Lower leg skin (tissue), 4 donors: Measurements from ENCODE around the gene NRSN2. TPM values are rescaled to one million over a fixed set of nuclear protein-coding genes. Genes with fewer than 3 reads are reported as not detected.
A peak's percentile ranks its signal among the peaks of the same experiment; 100 is the strongest.

Source experiments
- DNase-seq, 2 donors: peaks; one replicate each; pipeline ENCODE4 v3.0.0-alpha.2; 2019; ENCODE audit warnings: low spot score in 2 of 2
- H3K4me3 ChIP-seq: fragments of 200-600 bp; sonication (generic); 2 replicates; pipeline ENCODE4 v1.5.1; 2017; ENCODE audit warnings: mild to moderate bottlenecking, low read depth; ENCODE audit not compliant: poor library complexity, severe bottlenecking
- CTCF ChIP-seq, 3 donors: fragments of 450-650 bp; IDR thresholded peaks; one replicate each; pipeline ENCODE4 v1.5.1; 2016; ENCODE audit warnings: antibody characterized with exemption in 3 of 3, mild to moderate bottlenecking in 3 of 3, moderate library complexity in 2 of 3
- POLR2A ChIP-seq, 2 donors: fragments of 450-650 bp; IDR thresholded peaks; one replicate each; pipeline ENCODE4 v1.6.1; 2016 to 2017; ENCODE audit warnings: antibody characterized with exemption in 2 of 2, mild to moderate bottlenecking in 1 of 2, moderate library complexity in 1 of 2
- WGBS, 2 donors: methylation state at CpG; one replicate each; pipeline ENCODE4 v1.1.5; 2018; 5-methylcytosine and 5-hydroxymethylcytosine counted together
- intact Hi-C: fragments of 100-400 bp; cut with DNase I; formaldehyde crosslinking; loops from one replicate; pipeline ENCODE4 v1.15.0; 2023; ENCODE audit warnings: low total_unique reads
- total RNA-seq, 4 donors: library from RNA; depleted of rRNA; stranded (reverse); fragments of >200 nt; gene quantifications; one replicate each; pipeline ENCODE4 v1.1.0, GENCODE V29; 2016

The NRSN2 gene
- total RNA-seq, 4 donors from 2014 or later, result 4.4 to 16.6 (median 9.9) TPM

GRCh38 chr20:356745-357144, 9.8 kb downstream of the NRSN2 start:
- 51 to 64% methylated on average over 10 of the region's 10 CpGs for WGBS, 2 donors
- H3K4me3 ChIP-seq, result no peak overlapping the region
- TF ChIP-seq POLR2A (IDR thresholded peaks at IDR 0.05), result no peak
- TF ChIP-seq CTCF (IDR thresholded peaks at IDR 0.05), result no peak
- intact Hi-C loops, result no loop called here
- no peak for DNase-seq

- intact Hi-C loops, result no loop called here
- WGBS, 2 donors, result 47 to 50% methylated on average over 4 of the region's 4 CpGs
- no peak for DNase-seq
- no peak overlapping the region for H3K4me3 ChIP-seq
- TF ChIP-seq POLR2A (IDR thresholded peaks at IDR 0.05) (no peak), CTCF (IDR thresholded peaks at IDR 0.05) (no peak)
Measured at GRCh38 chr20:358891-359555, 12.1 kb downstream of the NRSN2 start.

- no peak for DNase-seq
- TF ChIP-seq CTCF (IDR thresholded peaks at IDR 0.05) (no peak), POLR2A (IDR thresholded peaks at IDR 0.05) (no peak)
- H3K4me3 ChIP-seq, result no peak overlapping the region
- WGBS, 2 donors, result 68 to 74% methylated on average over 8 of the region's 8 CpGs
- intact Hi-C loops, result no loop called here
Measured at GRCh38 chr20:361561-361960, 14.7 kb downstream of the NRSN2 start.

- 53 to 64% methylated on average over 13 of the region's 13 CpGs for WGBS, 2 donors
- DNase-seq, result peak; percentile 84 to 97
- TF ChIP-seq CTCF (IDR thresholded peaks at IDR 0.05) (peak in 1 of 3 donors; percentile 76), POLR2A (IDR thresholded peaks at IDR 0.05) (no peak)
- no peak overlapping the region for H3K4me3 ChIP-seq
- intact Hi-C loops, result no loop called here
Measured at GRCh38 chr20:362271-363254, 15.7 kb downstream of the NRSN2 start.

- DNase-seq, result no peak
- intact Hi-C loops, result no loop called here
- H3K4me3 ChIP-seq, result no peak overlapping the region
- TF ChIP-seq POLR2A (IDR thresholded peaks at IDR 0.05), result no peak
- TF ChIP-seq CTCF (IDR thresholded peaks at IDR 0.05), result no peak
- WGBS, 2 donors, result 60 to 70% methylated on average over 13 of the region's 13 CpGs
Measured at GRCh38 chr20:363319-364078, 16.6 kb downstream of the NRSN2 start.
